ENCODE measurements around the gene MYO9A. TPM values are rescaled to one million over a fixed set of nuclear protein-coding genes. Genes with fewer than 3 reads are reported as not detected.
"Not testable (repeated sequence)": the region's sequence is repeated elsewhere in the genome, so short reads cannot be mapped to it uniquely, and the experiment has no call there.

MYO9A gene
- polyA plus RNA-seq, 3 donors = 32.6 to 38.1 (median 34.2) TPM

DNA sequence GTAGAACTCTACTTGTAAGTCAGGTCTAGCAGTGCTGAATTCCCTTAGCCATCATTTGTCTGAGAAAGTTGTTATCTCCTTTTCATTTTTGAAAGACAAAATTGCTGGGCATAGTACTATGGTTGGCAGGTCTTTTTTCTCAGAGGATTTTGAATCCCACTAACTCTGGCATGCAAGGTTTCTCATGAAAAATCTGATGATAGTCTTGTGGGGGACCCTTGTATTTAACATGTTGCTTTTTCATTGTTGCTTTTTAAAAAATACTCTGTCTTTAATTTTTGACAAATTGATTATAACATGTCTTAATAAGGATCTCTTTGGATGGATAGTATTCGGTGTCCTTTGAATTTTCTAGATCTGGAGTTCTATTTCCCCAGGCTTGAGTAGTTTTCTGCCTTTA lies 186.7 kb downstream of the MYO9A start:
- DNase-seq (ENCODE audit: extremely low read depth in 1 of 11, low read depth in 9 of 11, low spot score in 4 of 11) = no peak

DNA sequence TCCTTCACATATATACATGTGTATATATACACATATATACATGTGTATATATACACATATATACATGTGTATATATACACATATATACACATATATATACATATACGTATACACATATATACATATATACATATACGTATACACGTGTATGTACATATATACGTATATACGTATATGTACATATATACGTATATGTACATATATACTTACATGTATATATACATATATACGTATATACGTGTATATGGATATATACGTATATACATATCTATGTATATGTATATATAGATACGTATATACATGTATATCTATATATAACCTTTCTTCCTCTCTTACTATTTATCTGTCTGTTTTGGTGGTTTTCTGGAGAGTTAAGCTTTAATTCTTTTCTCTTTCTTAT lies 192.8 kb downstream of the MYO9A start:
- DNase-seq (ENCODE audit: extremely low read depth in 1 of 11, low read depth in 9 of 11, low spot score in 4 of 11) = no peak

DNA sequence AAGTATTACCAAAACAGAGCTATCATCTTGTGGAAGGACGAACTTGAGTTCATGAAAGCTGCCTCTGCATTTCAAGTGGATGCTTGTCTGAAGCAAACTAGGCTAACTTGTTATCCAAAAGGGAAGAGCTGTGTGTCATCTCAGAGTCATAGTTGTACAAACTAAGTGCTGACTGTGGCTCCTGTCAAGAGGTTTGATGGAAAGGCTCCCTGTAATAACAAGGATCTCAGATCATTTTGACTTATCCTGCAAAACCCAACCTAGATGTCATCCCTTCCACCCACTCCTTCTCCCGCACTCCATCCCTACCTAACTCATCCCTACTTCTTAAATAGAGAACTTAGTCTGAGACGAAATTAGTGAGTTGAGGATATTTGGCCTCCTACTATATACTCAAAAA lies 196.8 kb downstream of the MYO9A start:
- no peak for DNase-seq (ENCODE audit: extremely low read depth in 1 of 11, low read depth in 9 of 11, low spot score in 4 of 11)

DNA sequence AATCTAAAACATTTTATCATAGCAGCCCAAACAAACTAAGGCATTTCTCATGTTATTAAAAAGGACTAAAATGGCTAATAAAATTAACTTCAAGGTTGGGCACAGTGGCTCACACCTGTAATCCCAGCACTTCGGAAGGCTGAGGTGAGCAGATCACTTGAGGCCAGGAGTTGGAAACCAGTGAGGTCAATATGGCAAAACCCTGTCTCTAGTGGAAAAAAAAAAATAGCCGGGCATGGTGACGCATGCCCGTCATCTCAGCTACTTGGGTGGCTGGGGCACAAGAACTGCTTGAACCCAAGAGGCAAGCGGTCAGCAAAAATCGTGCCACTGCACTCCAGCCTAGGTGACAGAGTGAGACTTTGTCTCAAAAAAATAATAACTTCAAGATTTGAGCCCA lies 197.4 kb downstream of the MYO9A start:
- no peak for DNase-seq (ENCODE audit: extremely low read depth in 1 of 11, low read depth in 9 of 11, low spot score in 4 of 11)

DNA sequence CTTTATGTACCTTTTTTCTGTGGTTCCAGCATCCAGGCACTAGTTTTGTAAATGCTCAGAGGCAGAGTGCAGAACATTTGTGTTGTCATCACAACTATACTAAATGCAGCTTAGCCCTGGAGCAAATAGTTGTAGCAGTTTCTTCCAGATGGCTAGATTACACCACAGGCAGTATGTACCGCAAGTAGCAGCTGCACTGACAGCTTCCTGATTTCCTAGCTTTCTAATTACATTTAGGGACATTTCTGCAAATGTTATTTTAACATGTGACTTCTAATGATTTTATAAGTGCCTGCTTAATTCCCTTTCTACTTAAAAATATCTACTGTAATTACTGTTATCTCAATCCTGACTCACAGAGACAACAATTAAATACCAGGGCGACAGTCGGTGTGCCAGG lies 201.1 kb downstream of the MYO9A start:
- DNase-seq (ENCODE audit: extremely low read depth in 1 of 11, low read depth in 9 of 11, low spot score in 4 of 11) = peak in 1 of 11 donors; percentile 1

DNA sequence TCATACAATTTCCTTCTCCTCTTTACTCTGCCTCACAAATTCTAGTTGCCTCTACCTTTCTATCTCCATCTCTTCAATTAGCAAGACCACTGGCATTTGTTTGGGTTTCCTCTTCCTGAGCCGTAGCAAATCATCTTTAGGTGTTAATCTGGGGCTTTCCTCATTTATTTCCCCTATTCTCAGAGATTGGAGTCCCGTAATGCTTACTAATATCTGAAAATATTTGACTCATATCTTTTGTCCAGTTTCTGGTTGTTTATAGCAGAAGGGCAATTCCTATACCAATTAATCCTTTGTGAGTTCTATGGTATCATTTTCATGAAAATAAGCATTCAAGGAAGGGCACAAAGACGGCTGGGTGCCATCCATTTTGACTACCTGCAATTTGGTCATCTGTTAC lies 203.9 kb downstream of the MYO9A start:
- no peak for DNase-seq (ENCODE audit: extremely low read depth in 1 of 11, low read depth in 9 of 11, low spot score in 4 of 11)

DNA sequence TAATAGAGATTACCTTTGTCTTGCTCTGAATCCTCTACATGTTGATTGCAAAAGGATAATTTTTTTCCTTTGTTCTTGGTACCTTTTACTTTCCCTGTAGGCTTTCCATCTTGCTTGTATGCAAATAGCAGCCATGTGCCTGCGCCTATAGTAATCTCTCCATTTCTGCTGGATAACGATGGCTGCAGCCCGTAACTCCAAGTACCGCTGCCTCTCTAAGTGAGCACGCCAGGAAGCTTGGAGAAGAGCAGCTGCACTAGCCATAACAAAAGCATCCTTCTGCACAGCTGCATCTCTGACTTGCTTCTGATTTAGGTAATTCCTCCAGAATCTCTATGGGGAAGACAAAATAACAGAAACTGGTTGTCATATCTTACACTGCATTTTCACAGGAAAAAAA lies 218.3 kb downstream of the MYO9A start:
- DNase-seq (ENCODE audit: extremely low read depth in 1 of 11, low read depth in 9 of 11, low spot score in 4 of 11) = no peak

DNA sequence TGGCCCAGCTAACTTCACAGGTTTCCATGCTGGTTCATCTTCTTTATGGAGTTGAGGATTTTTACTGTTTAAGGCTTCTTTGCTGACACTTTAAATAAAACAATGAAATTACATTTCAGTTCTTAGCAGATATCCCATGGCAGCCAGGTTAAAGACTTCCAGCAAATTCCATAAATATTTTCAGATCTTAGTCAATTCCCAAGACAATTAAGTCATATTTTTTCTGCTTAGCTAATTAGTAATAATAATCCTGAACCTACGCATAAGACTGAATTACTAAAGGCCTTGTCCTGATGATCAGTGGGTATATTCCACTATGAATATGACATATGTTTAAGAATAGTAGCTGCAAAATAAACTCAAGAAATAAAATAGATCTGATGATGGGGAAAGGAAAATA lies 224.3 kb downstream of the MYO9A start:
- DNase-seq (ENCODE audit: extremely low read depth in 1 of 11, low read depth in 9 of 11, low spot score in 4 of 11) = no peak

DNA sequence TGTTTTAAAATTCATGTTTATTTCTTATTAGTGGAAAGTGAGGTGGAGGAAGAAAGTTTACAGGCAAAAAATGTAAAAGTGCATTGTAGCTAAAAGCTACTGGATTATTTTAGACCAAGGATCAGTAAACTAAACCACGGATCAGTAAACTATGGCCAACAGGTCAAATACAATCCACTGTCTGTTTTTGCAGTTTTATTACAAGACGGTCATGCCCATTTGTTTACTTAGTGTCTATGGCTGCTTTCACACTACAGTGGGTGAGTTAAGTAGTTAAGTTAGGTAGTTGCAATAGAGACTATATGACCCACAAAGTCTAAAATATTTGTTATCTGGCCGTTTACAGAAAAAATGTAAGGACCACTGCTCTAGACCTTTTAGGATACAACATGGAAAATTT lies 225.6 kb downstream of the MYO9A start:
- no peak for DNase-seq (ENCODE audit: extremely low read depth in 1 of 11, low read depth in 9 of 11, low spot score in 4 of 11)

DNA sequence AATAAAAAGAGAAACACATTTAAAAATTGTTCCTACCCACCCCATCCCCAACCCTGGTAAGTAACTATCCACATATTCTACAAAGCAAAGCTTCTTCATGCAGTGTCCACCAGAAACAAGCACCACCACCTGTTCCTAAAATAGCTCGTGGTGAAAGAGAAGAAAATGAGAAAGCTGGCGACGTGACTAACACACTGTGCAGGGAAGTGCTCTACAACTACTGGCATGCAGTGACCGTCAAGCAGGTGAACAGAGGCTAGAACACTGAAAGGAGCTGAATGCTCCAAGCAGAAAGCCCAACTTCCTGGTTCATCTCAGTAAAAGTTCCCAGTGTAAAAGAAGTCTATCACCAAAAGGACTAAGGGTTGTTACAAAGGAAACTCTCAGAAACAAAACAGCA lies 226.9 kb downstream of the MYO9A start:
- DNase-seq (ENCODE audit: extremely low read depth in 1 of 11, low read depth in 9 of 11, low spot score in 4 of 11) = no peak

DNA sequence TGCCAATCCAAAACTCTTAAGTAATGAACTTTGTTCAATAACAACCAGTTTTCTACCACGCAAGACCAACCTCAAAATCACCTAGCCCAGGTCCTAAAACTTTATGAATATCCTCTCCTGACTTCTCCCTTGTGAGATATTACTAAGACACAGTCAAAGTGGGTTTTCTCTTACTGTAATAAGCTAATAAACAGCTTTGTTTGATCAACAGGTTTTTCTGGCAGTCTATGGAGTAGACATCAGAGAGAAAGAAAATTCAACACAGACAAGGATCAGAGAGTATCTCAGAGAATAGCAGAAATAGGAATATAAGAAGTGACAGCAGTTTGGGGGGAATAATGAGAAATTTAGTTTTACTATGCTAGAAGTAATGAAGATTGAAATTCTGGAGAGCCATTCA lies 228.0 kb downstream of the MYO9A start:
- DNase-seq (ENCODE audit: extremely low read depth in 1 of 11, low read depth in 9 of 11, low spot score in 4 of 11) = no peak

DNA sequence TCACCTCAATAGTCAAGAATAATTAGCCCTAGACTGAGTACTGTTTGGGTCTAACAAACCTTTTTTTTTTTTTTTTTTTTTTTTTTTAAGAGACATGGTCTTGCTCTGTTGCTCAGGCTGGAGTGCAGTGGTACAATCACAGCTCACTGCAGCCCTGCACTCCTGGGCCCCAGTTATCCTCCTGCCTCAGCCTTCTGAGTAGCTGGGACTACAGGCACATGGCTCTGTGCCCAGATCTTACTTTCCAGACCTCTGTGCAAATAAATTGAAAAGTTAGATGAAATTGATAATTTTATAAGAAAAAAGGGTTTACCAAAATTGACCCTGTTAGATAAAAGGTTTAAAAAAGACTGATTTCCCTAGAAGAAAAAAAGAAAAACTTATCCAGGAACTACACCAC lies 228.6 kb downstream of the MYO9A start:
- DNase-seq (ENCODE audit: extremely low read depth in 1 of 11, low read depth in 9 of 11, low spot score in 4 of 11) = no peak

DNA sequence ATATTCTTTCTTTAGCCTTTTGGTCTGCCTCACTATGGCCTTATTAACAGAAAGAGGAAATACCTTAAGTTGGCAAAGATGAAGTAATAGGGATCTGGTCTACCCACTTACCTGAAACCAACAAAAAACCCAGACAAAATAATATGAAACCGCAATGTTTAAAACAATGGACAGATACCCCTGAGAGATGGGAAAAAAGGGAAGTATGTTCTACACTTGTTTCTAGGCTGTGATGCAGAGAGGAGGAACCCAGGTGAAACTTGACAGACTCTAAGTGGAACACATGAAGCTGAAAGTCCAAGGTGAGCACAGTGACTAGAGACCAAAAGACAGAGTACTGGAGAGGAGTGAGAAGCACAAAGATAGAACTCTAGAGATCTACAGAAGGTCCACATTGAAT lies 229.2 kb downstream of the MYO9A start:
- DNase-seq (ENCODE audit: extremely low read depth in 1 of 11, low read depth in 9 of 11, low spot score in 4 of 11) = no peak

DNA sequence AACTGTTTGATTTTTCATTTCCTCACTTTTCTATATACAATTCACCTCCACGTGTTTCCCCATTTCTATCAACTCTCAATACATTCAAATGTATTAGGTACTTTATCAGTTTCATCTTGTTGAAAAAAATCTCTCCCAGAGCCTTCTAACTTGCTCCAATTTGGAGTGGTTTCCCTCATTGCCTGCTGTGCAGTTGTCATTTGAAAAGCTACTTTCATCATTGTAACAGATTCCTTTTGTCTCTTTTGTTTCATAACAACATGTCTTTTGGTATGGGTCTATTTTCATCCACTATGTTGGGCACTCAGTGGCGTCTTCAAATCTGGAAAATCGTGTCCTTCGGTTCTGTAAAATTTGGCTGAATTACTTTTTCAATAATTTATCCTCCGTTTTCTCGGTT lies 232.6 kb downstream of the MYO9A start:
- no peak for DNase-seq (ENCODE audit: extremely low read depth in 1 of 11, low read depth in 9 of 11, low spot score in 4 of 11)

DNA sequence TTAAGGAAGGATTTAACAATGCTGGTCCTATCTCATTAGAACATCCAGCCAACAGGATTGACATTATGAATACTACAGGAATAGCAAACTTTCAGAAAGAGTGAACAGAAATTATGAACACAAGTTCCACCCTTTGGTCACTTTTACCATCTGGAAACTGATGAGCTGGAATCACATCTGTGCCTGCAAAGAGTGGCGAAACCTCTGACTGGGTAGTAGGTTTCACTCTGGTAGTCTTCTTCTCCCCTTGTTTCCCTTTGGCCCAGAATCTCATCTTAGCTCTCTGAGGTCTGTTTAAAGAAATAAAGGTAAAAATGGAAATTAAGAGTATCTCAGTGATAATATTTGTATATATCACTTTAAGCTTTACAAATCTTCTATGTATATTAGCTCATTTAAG lies 234.5 kb downstream of the MYO9A start:
- no peak for DNase-seq (ENCODE audit: extremely low read depth in 1 of 11, low read depth in 9 of 11, low spot score in 4 of 11)

DNA sequence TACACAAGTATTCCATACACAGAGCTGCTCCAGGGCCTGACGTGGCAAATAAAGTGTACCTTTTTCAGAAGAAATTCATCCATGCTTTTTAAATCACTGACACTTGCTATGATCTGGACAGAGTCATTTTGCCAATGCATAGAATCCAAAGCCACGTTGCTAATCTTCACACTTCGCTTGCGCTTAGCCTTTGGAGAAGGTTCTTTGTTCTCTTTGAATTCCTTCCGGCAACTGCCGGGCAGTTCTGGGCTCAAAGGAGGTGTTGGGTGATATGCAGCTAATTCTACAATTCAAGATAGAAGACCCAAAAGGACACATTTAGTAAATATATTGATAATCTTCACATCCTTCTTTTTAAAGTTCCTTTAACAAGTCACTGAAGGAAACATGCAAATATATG lies 237.7 kb downstream of the MYO9A start:
- DNase-seq (ENCODE audit: extremely low read depth in 1 of 11, low read depth in 9 of 11, low spot score in 4 of 11) = no peak

DNA sequence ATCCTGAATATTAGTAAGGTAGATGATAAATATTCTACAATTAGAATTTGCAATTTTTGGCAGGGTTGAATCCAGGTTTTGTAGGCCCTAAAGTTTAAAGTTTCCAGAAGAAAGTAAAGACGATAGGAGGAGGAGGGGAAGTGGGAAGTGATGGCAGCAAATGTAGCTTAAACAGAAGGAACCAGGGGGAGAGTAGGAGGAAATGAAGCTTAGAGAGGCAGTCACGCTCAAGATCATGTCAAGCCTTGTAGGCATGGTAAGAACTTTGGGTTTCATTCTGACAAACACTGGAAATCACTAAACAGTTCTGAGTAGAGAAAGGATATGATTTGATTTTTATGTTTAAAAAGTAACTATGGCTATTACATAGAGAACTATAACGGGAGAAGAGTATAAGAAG lies 243.7 kb downstream of the MYO9A start:
- no peak for DNase-seq (ENCODE audit: extremely low read depth in 1 of 11, low read depth in 9 of 11, low spot score in 4 of 11)

DNA sequence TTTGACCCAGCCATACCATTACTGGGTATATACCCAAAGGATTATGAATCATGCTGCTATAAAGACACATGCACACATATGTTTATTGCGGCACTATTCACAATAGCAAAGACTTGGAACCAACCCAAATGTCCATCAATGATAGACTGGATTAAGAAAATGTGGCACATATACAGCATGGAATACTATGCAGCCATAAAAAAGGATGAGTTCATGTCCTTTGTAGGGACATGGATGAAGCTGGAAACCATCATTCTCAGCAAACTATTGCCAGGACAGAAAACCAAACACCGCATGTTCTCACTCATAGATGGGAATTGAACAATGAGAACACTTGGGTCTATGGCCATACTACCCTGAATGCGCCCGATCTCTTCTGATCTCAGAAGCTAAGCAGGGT lies 259.7 kb downstream of the MYO9A start:
- not testable (repeated sequence) for DNase-seq (ENCODE audit: extremely low read depth in 1 of 11, low read depth in 9 of 11, low spot score in 4 of 11)

DNA sequence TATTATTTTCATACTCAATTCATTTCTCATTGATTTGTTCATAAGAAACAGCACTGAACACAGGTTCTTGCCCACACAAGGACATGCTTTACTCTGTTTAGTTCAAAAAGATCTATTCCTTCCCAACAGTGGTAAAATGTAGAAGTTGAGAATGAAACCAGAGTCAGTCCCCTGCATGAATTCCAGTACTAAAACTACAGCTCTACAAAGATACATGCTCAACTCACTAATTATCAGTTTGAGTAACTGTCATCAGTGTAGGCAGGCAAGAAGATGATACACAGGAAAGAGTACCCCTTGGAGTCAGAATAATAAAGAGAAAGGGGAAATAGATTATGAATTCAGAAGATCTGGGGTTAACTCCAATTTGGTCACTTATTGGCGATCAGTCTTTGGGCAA lies 264.4 kb downstream of the MYO9A start:
- DNase-seq (ENCODE audit: extremely low read depth in 1 of 11, low read depth in 9 of 11, low spot score in 4 of 11) = no peak

DNA sequence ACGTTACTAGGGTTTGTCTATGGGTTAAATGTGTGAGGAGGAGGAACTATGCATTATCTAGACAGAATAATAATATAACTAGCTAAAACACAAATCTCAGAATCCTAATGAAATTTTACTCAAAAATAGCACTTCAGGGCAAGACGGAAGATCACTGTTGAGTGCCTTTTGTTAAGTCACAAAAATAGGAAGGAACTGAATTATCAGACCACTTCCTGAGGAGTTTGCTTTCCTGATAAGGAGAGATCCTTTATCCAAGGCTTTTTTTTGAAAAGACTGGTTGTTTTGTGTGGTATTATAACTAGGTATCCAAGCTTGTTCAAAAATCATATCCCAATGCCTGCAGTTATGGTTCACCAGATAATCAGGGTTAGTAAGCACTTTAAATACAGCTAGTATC lies 273.0 kb downstream of the MYO9A start:
- DNase-seq (ENCODE audit: extremely low read depth in 1 of 11, low read depth in 9 of 11, low spot score in 4 of 11) = no peak

DNA sequence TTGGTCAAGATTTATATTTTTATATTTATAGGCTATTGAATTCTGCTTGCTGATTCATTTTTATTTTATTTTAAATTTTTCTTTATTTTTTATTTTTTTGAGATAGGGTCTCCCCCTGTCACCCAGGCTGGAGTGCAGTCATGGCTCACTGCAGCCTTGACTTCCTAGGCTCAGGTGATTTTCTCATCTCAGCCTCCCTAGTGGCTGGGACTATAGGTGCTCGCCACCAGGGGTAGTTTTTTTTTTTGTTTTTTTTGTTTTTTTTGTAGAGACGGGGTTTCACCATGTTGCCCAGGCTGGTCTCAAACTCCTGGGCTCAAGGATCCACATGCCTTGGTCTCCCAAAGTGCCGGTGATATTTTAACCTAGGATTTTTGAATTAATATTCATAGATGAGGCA lies 276.4 kb downstream of the MYO9A start:
- no peak for DNase-seq (ENCODE audit: extremely low read depth in 1 of 11, low read depth in 9 of 11, low spot score in 4 of 11)

DNA sequence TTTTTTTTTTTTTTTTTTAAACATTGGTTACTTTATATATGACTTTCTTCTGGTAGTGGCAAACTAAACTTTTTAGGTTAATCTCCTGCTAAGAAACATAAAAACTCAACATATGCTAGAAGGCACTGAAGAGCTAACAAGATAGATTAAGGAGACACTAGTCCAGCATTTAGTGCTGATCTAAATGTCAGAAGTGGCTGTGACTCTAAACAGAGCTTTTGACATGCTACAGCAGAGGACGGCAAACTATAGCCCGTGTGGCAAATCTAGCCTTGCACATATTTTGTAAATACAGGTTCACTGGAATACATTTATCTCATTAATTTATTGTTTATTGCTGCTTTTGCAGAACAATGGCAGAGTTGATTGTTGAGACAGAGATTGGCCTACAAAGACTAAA lies 287.0 kb downstream of the MYO9A start:
- DNase-seq (ENCODE audit: extremely low read depth in 1 of 11, low read depth in 9 of 11, low spot score in 4 of 11) = no peak
